Measurements from ENCODE around the gene GPR137B. TPM values are rescaled to one million over a fixed set of nuclear protein-coding genes. Genes with fewer than 3 reads are reported as not detected.
"Not testable (repeated sequence)": the region's sequence is repeated elsewhere in the genome, so short reads cannot be mapped to it uniquely, and the experiment has no call there.

GPR137B gene
- total and polyA plus RNA-seq, 7 donors, result 0.60 to 1.9 (median 1.5) TPM

DNA sequence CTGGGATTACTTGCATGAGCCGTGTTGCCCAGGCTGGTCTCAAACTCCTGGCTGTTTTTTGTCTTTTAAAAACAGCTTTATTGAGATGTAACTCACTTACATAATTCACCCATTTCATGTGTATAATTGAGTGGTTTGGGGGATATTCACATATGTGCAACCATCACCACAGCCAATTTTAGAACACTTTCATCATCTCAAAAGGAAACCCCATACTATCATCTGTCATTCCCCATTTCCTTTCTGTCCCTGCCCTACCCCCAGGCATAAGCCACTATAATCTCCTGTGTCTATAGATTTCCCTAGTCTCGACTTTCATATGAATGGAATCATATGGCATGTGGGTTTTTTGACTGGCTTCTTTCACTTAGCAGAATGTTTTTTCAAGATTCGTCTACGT, 43.3 kb downstream of the GPR137B start:
- no peaks in the 10 kb centered on the region for H3K9me3 ChIP-seq
- intact Hi-C loops (cut with DNase I), result no loop called here
- no peak for TF ChIP-seq CTCF (IDR thresholded peaks at IDR 0.05)
- H3K27ac ChIP-seq, result no peak overlapping the region
- ATAC-seq (no peak), DNase-seq (no peak)
- H3K27me3 ChIP-seq (ENCODE audit: insufficient read depth in 3 of 3, low read length in 2 of 3), result no peaks in the 10 kb centered on the region
- no peaks in the 10 kb centered on the region for H3K36me3 ChIP-seq (ENCODE audit: insufficient read depth in 1 of 2, low read depth in 1 of 2)
- WGBS, 3 donors, result 62 to 74% (median 70%) methylated on average over 4 of the region's 4 CpGs
- H3K4me1 ChIP-seq, result no peaks in the 10 kb centered on the region
- no peak overlapping the region for H3K4me3 ChIP-seq

- H3K27ac ChIP-seq; H3K4me3 ChIP-seq; ATAC-seq; H3K4me1 ChIP-seq; H3K27me3 ChIP-seq (ENCODE audit: insufficient read depth in 3 of 3, low read length in 2 of 3); H3K9me3 ChIP-seq; intact Hi-C loops (cut with DNase I); H3K36me3 ChIP-seq (ENCODE audit: insufficient read depth in 1 of 2, low read depth in 1 of 2); DNase-seq: not testable (repeated sequence)
- WGBS, 3 donors, result 93 to 100% (median 99%) methylated on average over 2 of the region's 2 CpGs
Measured at GRCh38 chr1:236186471-236186870, 44.1 kb downstream of the GPR137B start.

GRCh38 chr1:236188084-236188483, 45.7 kb downstream of the GPR137B start:
- H3K4me3 ChIP-seq; DNase-seq; H3K9me3 ChIP-seq; H3K4me1 ChIP-seq; ATAC-seq; H3K27ac ChIP-seq; H3K36me3 ChIP-seq (ENCODE audit: insufficient read depth in 1 of 2, low read depth in 1 of 2); H3K27me3 ChIP-seq (ENCODE audit: insufficient read depth in 3 of 3, low read length in 2 of 3); intact Hi-C loops (cut with DNase I): not testable (repeated sequence)
- WGBS, 3 donors, result 69 to 92% (median 87%) methylated on average over 1 of the region's 1 CpG

GRCh38 chr1:236193184-236193583, 50.8 kb downstream of the GPR137B start:
- H3K9me3 ChIP-seq, result no peaks in the 10 kb centered on the region
- no peaks in the 10 kb centered on the region for H3K27me3 ChIP-seq (ENCODE audit: insufficient read depth in 3 of 3, low read length in 2 of 3)
- no peaks in the 10 kb centered on the region for H3K36me3 ChIP-seq (ENCODE audit: insufficient read depth in 1 of 2, low read depth in 1 of 2)
- no peak overlapping the region for H3K27ac ChIP-seq
- no peak for TF ChIP-seq CTCF (IDR thresholded peaks at IDR 0.05)
- DNase-seq (no peak), ATAC-seq (no peak)
- 80 to 87% (median 86%) methylated on average over 2 of the region's 2 CpGs for WGBS, 3 donors
- no peaks in the 10 kb centered on the region for H3K4me1 ChIP-seq
- intact Hi-C loops (cut with DNase I), result no loop called here
- H3K4me3 ChIP-seq, result no peak overlapping the region

GRCh38 chr1:236200925-236201324, 58.6 kb downstream of the GPR137B start:
- Histone ChIP-seq H3K27ac (no peak overlapping the region), H3K4me3 (no peak overlapping the region), H3K4me1 (no peaks in the 10 kb centered on the region), H3K27me3 (ENCODE audit: insufficient read depth in 3 of 3, low read length in 2 of 3) (no peaks in the 10 kb centered on the region), H3K36me3 (ENCODE audit: insufficient read depth in 1 of 2, low read depth in 1 of 2) (no peaks in the 10 kb centered on the region), H3K9me3 (peaks cover 13% of the 10 kb centered on the region)
- no peak for TF ChIP-seq CTCF (IDR thresholded peaks at IDR 0.05)
- ATAC-seq (no peak), DNase-seq (no peak)
- intact Hi-C loops (cut with DNase I), result no loop called here

DNA sequence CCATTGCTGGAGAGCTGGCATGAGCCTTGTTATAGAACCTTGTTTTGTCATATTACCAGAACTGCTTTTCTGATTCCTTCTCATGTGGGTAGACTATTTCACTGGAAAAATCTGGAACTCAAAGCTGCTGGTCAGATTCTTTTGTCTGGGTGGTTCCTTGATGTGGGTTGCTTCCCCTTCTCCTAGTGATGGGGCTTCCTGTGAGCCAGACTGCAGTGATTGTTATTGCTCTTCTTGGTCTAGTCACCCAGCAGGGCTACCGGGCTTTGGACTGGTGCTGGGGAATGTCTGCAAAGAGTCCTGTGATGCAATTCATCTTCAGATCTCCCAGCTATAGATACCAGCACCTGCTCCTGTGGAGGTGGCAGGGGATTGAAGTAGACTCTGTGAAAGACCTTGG, 59.4 kb downstream of the GPR137B start:
- no peaks in the 10 kb centered on the region for H3K36me3 ChIP-seq (ENCODE audit: insufficient read depth in 1 of 2, low read depth in 1 of 2)
- TF ChIP-seq CTCF (IDR thresholded peaks at IDR 0.05), result no peak
- peaks cover 13% of the 10 kb centered on the region for H3K9me3 ChIP-seq
- H3K27me3 ChIP-seq (ENCODE audit: insufficient read depth in 3 of 3, low read length in 2 of 3), result no peaks in the 10 kb centered on the region
- no peak for DNase-seq
- WGBS, 3 donors, result 90 to 95% (median 93%) methylated on average over 1 of the region's 1 CpG
- no peak overlapping the region for H3K4me3 ChIP-seq
- ATAC-seq, result no peak
- intact Hi-C loops (cut with DNase I), result no loop called here
- no peak overlapping the region for H3K27ac ChIP-seq
- no peaks in the 10 kb centered on the region for H3K4me1 ChIP-seq
